Astrocyte of the cerebellum (primary cell): ENCODE data around the gene ECEL1.

Experiments used
- DNase-seq: peaks from one replicate; pipeline ENCODE4 v3.0.0-alpha.2; 2011; ENCODE audit warnings: low read depth
- H3K4me3 ChIP-seq: 2 replicates; pipeline ENCODE4 v1.5.1; 2011; ENCODE audit warnings: mild to moderate bottlenecking, low read depth, low read length, moderate library complexity
- CTCF ChIP-seq: IDR thresholded peaks from 2 replicates; pipeline ENCODE4 v1.5.1; 2012; ENCODE audit warnings: low read length, low read depth, moderate library complexity, mild to moderate bottlenecking; ENCODE audit errors: missing control alignments
- in situ Hi-C: cut with HindIII; loops from 2 replicates; pipeline ENCODE4 v1.10.0; 2017; ENCODE audit warnings: low sequenced_read_pairs

ECEL1 gene

GRCh38 chr2:232488721-232489300 lies 1.2 kb upstream of the ECEL1 start:
- in situ Hi-C loops, result no loop called here
- no peak for TF ChIP-seq CTCF

GRCh38 chr2:232488097-232488711 lies 570 bp upstream of the ECEL1 start:
- TF ChIP-seq CTCF, result no peak
- DNase-seq, result no peak
- in situ Hi-C loops, result no loop called here
- H3K4me3 ChIP-seq, result no peak overlapping the region

More at GRCh38 chr2:232488721-232489300, 1.2 kb upstream of the ECEL1 start:
- DNase-seq, result no peak
- no peak overlapping the region for H3K4me3 ChIP-seq

GRCh38 chr2:232486558-232487384 lies 863 bp downstream of the ECEL1 start:
- no peak for TF ChIP-seq CTCF
- no peak for DNase-seq
- in situ Hi-C loops, result no loop called here
- H3K4me3 ChIP-seq, result no peak overlapping the region

- H3K4me3 ChIP-seq, result no peak overlapping the region
- TF ChIP-seq CTCF, result no peak
- in situ Hi-C loops, result no loop called here
- DNase-seq, result no peak
Measured at GRCh38 chr2:232485757-232486557, 1.7 kb downstream of the ECEL1 start.

- in situ Hi-C loops, result no loop called here
- no peak for DNase-seq
- TF ChIP-seq CTCF, result no peak
- H3K4me3 ChIP-seq, result no peak overlapping the region
Measured at GRCh38 chr2:232485348-232485756, 2.3 kb downstream of the ECEL1 start.
